Prostate gland (tissue), 2 donors: Measurements from ENCODE around the gene PPP1R36.

Experiments used
- POLR2A ChIP-seq: fragments of 450-650 bp; IDR thresholded peaks from one replicate; pipeline ENCODE4 v1.6.1; 2016; ENCODE audit warnings: antibody characterized with exemption, mild to moderate bottlenecking
- POLR2AphosphoS5 ChIP-seq: sonication (generic); formaldehyde crosslinking; IDR thresholded peaks from one replicate; pipeline ENCODE4 v1.6.1; 2017; ENCODE audit warnings: antibody characterized with exemption
- TF ChIP-seq, protein P1 (sequence below), 4 experiments: fragments of 200-600 bp in 2 of 4; fragments of 450-650 bp in 2 of 4; sonication (generic) in 2 of 4; IDR thresholded peaks; 1 replicate in 3 of 4; 2 replicates in 1 of 4; pipeline ENCODE4 v1.5.1; 2016 to 2019; ENCODE audit warnings: antibody characterized with exemption in 4 of 4, mild to moderate bottlenecking in 2 of 4, moderate library complexity in 2 of 4

GRCh38 chr14:64630778-64631177, 81.0 kb downstream of the PPP1R36 start:
- no peak for TF ChIP-seq POLR2A
- TF ChIP-seq, protein P1, sequence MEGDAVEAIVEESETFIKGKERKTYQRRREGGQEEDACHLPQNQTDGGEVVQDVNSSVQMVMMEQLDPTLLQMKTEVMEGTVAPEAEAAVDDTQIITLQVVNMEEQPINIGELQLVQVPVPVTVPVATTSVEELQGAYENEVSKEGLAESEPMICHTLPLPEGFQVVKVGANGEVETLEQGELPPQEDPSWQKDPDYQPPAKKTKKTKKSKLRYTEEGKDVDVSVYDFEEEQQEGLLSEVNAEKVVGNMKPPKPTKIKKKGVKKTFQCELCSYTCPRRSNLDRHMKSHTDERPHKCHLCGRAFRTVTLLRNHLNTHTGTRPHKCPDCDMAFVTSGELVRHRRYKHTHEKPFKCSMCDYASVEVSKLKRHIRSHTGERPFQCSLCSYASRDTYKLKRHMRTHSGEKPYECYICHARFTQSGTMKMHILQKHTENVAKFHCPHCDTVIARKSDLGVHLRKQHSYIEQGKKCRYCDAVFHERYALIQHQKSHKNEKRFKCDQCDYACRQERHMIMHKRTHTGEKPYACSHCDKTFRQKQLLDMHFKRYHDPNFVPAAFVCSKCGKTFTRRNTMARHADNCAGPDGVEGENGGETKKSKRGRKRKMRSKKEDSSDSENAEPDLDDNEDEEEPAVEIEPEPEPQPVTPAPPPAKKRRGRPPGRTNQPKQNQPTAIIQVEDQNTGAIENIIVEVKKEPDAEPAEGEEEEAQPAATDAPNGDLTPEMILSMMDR (IDR thresholded peaks at IDR 0.05) = no peak
- no peak for TF ChIP-seq POLR2AphosphoS5
